GM23248 (cell line): ENCODE measurements around the gene TMEM132C.

ENCODE experiments used
- EZH2 ChIP-seq: fragments of 200-600 bp; sonication (generic); IDR thresholded peaks from 2 replicates; pipeline ENCODE4 v1.6.1; 2018; ENCODE audit warnings: antibody characterized with exemption, mild to moderate bottlenecking; ENCODE audit not compliant: insufficient read depth, poor library complexity, severe bottlenecking
- EZH2phosphoT487 ChIP-seq: fragments of 200-600 bp; sonication (generic); IDR thresholded peaks from 2 replicates; pipeline ENCODE4 v1.6.1; 2018; ENCODE audit warnings: antibody characterized with exemption, moderate library complexity, mild to moderate bottlenecking, low read depth; ENCODE audit not compliant: insufficient read depth

DNA sequence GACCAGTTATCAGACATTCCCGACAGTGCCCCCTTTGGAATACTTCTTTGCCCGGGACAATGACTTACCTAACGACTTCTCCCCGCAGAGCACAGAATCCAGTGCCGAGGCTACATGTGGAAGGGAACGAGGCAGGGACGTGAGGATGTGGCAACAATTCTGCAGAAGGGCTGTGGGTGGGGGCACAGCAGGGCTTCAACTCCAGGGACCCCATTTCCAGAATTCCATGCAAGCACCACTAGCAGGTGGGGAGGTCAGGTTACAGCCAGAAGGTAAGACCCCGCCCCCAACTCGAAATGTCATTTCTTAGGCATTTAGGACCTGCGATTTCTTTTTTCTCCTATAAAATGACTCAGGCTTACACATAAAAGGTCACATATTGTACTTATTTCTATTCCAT, 207.9 kb downstream of the TMEM132C start:
- TF ChIP-seq EZH2phosphoT487: no peak
- TF ChIP-seq EZH2: no peak
